GM10266 (cell line): ENCODE data around the gene LRFN2.

Experiments
- DNase-seq: peaks from one replicate; pipeline ENCODE4 v3.0.0; 2012; ENCODE audit errors: extremely low spot score
- CTCF ChIP-seq: IDR thresholded peaks from 2 replicates; pipeline ENCODE4 v1.5.1; 2012; ENCODE audit warnings: mild to moderate bottlenecking, low read depth; ENCODE audit not compliant: control insufficient read depth, insufficient read depth; ENCODE audit errors: missing control alignments

LRFN2 gene

GRCh38 chr6:40443842-40444241, 143.3 kb downstream of the LRFN2 start:
- TF ChIP-seq CTCF, result no peak
- no peak for DNase-seq

GRCh38 chr6:40442591-40442990, 144.6 kb downstream of the LRFN2 start:
- DNase-seq, result no peak
- TF ChIP-seq CTCF, result no peak

GRCh38 chr6:40441150-40441549, 146.0 kb downstream of the LRFN2 start:
- DNase-seq, result no peak
- no peak for TF ChIP-seq CTCF

- no peak for DNase-seq
- no peak for TF ChIP-seq CTCF
These were observed 147.1 kb downstream of the LRFN2 start for GRCh38 chr6:40440053-40440452.

GRCh38 chr6:40439026-40439800, 148.0 kb downstream of the LRFN2 start:
- TF ChIP-seq CTCF, result no peak
- no peak for DNase-seq

- no peak for DNase-seq
These were observed 148.8 kb downstream of the LRFN2 start for GRCh38 chr6:40438246-40438887.

More at GRCh38 chr6:40438246-40438887, 148.8 kb downstream of the LRFN2 start:
- no peak for TF ChIP-seq CTCF
